ENCODE data around the gene ELP1.
A peak's percentile ranks its signal among the peaks of the same experiment; 100 is the strongest.

ELP1 gene

GRCh38 chr9:108884701-108885100, 49.2 kb downstream of the ELP1 start:
- Histone ChIP-seq H3K27ac (ENCODE audit: low read depth, low read length) (no peak overlapping the region), H2BK5ac (ENCODE audit: low read length) (no peak overlapping the region), H4K5ac (ENCODE audit: low read length) (no peak overlapping the region), H3K27me3 (ENCODE audit: insufficient read depth, low read length, poor library complexity) (no peaks in the 10 kb centered on the region), H3K4ac (ENCODE audit: low read depth, low read length) (no peak overlapping the region), H3K9ac (ENCODE audit: low read length) (no peak overlapping the region), H3K36me3 (ENCODE audit: control insufficient read depth, insufficient read depth, low read length) (peaks cover 2% of the 10 kb centered on the region), H3K18ac (ENCODE audit: low read length) (no peak overlapping the region), H3K79me1 (ENCODE audit: low read length) (no peaks in the 10 kb centered on the region), H4K8ac (ENCODE audit: low read depth, low read length) (no peak overlapping the region), H2BK15ac (replicated peaks; ENCODE audit: low read depth) (no peak overlapping the region), H3K79me2 (ENCODE audit: control insufficient read depth, insufficient read depth, low read length) (no peaks in the 10 kb centered on the region), H2AK5ac (ENCODE audit: low read length) (no peak overlapping the region), H3K4me3 (ENCODE audit: low read length) (no peak overlapping the region), H2BK120ac (ENCODE audit: low read depth, low read length) (no peak overlapping the region), H3K4me1 (ENCODE audit: control insufficient read depth, low read depth, low read length) (no peaks in the 10 kb centered on the region), H3K56ac (ENCODE audit: low read length) (no peak overlapping the region), H3K4me2 (ENCODE audit: low read length) (no peak overlapping the region), H3K23ac (ENCODE audit: low read length) (no peak overlapping the region)
- no CpG with 5 or more reads among the region's 3 CpGs for WGBS (ENCODE audit: extremely low coverage, insufficient coverage, low lambda C conversion rate)
- no peak for DNase-seq

DNA sequence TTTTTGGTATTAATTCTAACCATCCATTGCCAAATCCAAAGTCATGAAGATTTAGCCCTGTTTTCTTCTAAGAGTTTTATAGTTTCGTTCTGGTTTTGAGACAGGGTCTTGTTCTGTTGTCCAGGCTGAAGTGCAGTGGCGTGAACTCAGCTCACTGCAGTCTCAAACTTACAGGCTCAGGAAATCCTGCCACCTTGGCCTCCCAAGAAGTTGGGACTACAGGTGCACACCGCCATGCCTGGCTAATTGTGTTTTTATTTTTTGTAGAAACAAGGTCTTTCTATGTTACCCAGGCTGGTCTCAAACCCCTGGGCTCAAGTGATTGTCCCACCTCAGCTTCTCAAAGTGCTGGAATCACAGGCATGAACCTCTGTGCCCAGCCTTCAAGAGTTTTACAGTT, 50.8 kb downstream of the ELP1 start:
- Histone ChIP-seq H3K18ac (ENCODE audit: low read length) (no peak overlapping the region), H2AK5ac (ENCODE audit: low read length) (no peak overlapping the region), H3K27ac (ENCODE audit: low read depth, low read length) (no peak overlapping the region), H4K8ac (ENCODE audit: low read depth, low read length) (peak overlapping the region; percentile 86), H3K4ac (ENCODE audit: low read depth, low read length) (no peak overlapping the region), H2BK15ac (replicated peaks; ENCODE audit: low read depth) (no peak overlapping the region), H2BK5ac (ENCODE audit: low read length) (no peak overlapping the region), H2BK120ac (ENCODE audit: low read depth, low read length) (no peak overlapping the region), H3K4me1 (ENCODE audit: control insufficient read depth, low read depth, low read length) (no peaks in the 10 kb centered on the region), H3K4me3 (ENCODE audit: low read length) (no peak overlapping the region), H3K9ac (ENCODE audit: low read length) (no peak overlapping the region), H3K79me1 (ENCODE audit: low read length) (no peaks in the 10 kb centered on the region), H3K36me3 (ENCODE audit: control insufficient read depth, insufficient read depth, low read length) (peaks cover 2% of the 10 kb centered on the region), H3K23ac (ENCODE audit: low read length) (no peak overlapping the region), H3K56ac (ENCODE audit: low read length) (no peak overlapping the region), H3K4me2 (ENCODE audit: low read length) (no peak overlapping the region), H3K79me2 (ENCODE audit: control insufficient read depth, insufficient read depth, low read length) (no peaks in the 10 kb centered on the region), H4K5ac (ENCODE audit: low read length) (no peak overlapping the region), H3K27me3 (ENCODE audit: insufficient read depth, low read length, poor library complexity) (no peaks in the 10 kb centered on the region)
- DNase-seq, result no peak
- no CpG with 5 or more reads among the region's 3 CpGs for WGBS (ENCODE audit: extremely low coverage, insufficient coverage, low lambda C conversion rate)

DNA sequence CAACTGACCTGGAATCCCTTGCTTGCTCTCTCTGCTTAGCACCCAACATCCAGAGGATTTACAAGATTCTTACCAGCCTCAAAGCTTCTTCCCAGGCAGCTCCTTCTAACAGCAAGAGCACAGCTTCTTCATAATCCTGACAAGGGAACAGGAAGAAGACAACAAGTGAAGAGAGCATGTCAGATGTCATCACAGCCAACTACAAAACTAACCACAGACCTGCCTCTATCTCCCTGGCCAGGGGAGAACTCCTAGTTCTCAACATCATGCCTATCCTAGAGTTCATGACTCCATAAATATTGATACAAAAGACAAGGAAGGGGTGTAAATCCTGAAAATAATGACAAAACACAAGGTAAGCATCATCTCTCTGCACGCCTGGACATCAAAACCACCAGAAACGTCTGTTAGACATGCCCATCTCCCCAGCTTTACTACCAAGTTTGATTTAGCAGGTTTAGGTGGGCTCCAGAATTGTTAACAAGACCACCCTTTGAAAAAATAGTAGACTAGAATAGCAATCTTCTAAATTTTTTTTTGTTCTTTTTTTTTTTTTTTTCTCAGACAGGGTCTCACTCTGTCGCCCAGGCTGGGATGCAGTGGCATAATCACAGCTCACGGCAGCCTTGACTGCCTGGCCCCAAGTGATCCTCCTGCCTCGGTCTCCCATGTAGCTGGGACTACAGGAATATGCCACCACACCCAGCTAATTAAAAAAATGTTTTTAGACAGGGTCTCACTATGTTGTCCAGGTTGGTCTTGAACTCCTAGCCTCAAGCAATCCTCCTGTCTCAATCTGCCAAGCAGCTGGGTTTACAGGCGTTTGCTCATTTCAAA, 51.7 kb downstream of the ELP1 start:
- Histone ChIP-seq H3K27ac (ENCODE audit: low read depth, low read length) (no peak overlapping the region), H3K4me1 (ENCODE audit: control insufficient read depth, low read depth, low read length) (no peaks in the 10 kb centered on the region), H2BK120ac (ENCODE audit: low read depth, low read length) (no peak overlapping the region), H4K5ac (ENCODE audit: low read length) (no peak overlapping the region), H4K8ac (ENCODE audit: low read depth, low read length) (no peak overlapping the region), H2AK5ac (ENCODE audit: low read length) (no peak overlapping the region), H3K56ac (ENCODE audit: low read length) (no peak overlapping the region), H3K36me3 (ENCODE audit: control insufficient read depth, insufficient read depth, low read length) (peaks cover 2% of the 10 kb centered on the region), H3K18ac (ENCODE audit: low read length) (no peak overlapping the region), H2BK15ac (replicated peaks; ENCODE audit: low read depth) (no peak overlapping the region), H3K4ac (ENCODE audit: low read depth, low read length) (no peak overlapping the region), H3K4me2 (ENCODE audit: low read length) (no peak overlapping the region), H3K9ac (ENCODE audit: low read length) (no peak overlapping the region), H3K79me2 (ENCODE audit: control insufficient read depth, insufficient read depth, low read length) (no peaks in the 10 kb centered on the region), H3K79me1 (ENCODE audit: low read length) (no peaks in the 10 kb centered on the region), H2BK5ac (ENCODE audit: low read length) (no peak overlapping the region), H3K4me3 (ENCODE audit: low read length) (no peak overlapping the region), H3K27me3 (ENCODE audit: insufficient read depth, low read length, poor library complexity) (no peaks in the 10 kb centered on the region), H3K23ac (ENCODE audit: low read length) (no peak overlapping the region)
- WGBS (ENCODE audit: extremely low coverage, insufficient coverage, low lambda C conversion rate), result no CpG with 5 or more reads among the region's 6 CpGs
- no peak for DNase-seq

GRCh38 chr9:108880738-108881316, 53.1 kb downstream of the ELP1 start:
- no peak overlapping the region for H3K23ac ChIP-seq (ENCODE audit: low read length)
- DNase-seq, result no peak
- H3K4ac ChIP-seq (ENCODE audit: low read depth, low read length), result no peak overlapping the region
- H2BK120ac ChIP-seq (ENCODE audit: low read depth, low read length), result no peak overlapping the region
- no peak overlapping the region for H3K18ac ChIP-seq (ENCODE audit: low read length)
- H3K27me3 ChIP-seq (ENCODE audit: insufficient read depth, low read length, poor library complexity), result no peaks in the 10 kb centered on the region
- no peak overlapping the region for H4K8ac ChIP-seq (ENCODE audit: low read depth, low read length)
- peaks cover 2% of the 10 kb centered on the region for H3K36me3 ChIP-seq (ENCODE audit: control insufficient read depth, insufficient read depth, low read length)
- WGBS (ENCODE audit: extremely low coverage, insufficient coverage, low lambda C conversion rate), result no CpG with 5 or more reads among the region's 3 CpGs
- H3K79me2 ChIP-seq (ENCODE audit: control insufficient read depth, insufficient read depth, low read length), result no peaks in the 10 kb centered on the region
- H3K9ac ChIP-seq (ENCODE audit: low read length), result no peak overlapping the region
- no peak overlapping the region for H3K27ac ChIP-seq (ENCODE audit: low read depth, low read length)
- no peak overlapping the region for H2BK15ac ChIP-seq (replicated peaks; ENCODE audit: low read depth)
- H3K56ac ChIP-seq (ENCODE audit: low read length), result no peak overlapping the region
- H3K4me2 ChIP-seq (ENCODE audit: low read length), result no peak overlapping the region
- no peaks in the 10 kb centered on the region for H3K4me1 ChIP-seq (ENCODE audit: control insufficient read depth, low read depth, low read length)
- H2BK5ac ChIP-seq (ENCODE audit: low read length), result no peak overlapping the region
- H4K5ac ChIP-seq (ENCODE audit: low read length), result no peak overlapping the region
- no peak overlapping the region for H2AK5ac ChIP-seq (ENCODE audit: low read length)
- H3K79me1 ChIP-seq (ENCODE audit: low read length), result no peaks in the 10 kb centered on the region
- no peak overlapping the region for H3K4me3 ChIP-seq (ENCODE audit: low read length)

GRCh38 chr9:108877524-108877923, 56.4 kb downstream of the ELP1 start:
- WGBS (ENCODE audit: extremely low coverage, insufficient coverage, low lambda C conversion rate), result no CpG with 5 or more reads among the region's 2 CpGs
- Histone ChIP-seq H2AK5ac (ENCODE audit: low read length) (no peak overlapping the region), H3K4me1 (ENCODE audit: control insufficient read depth, low read depth, low read length) (no peaks in the 10 kb centered on the region), H2BK15ac (replicated peaks; ENCODE audit: low read depth) (no peak overlapping the region), H3K23ac (ENCODE audit: low read length) (no peak overlapping the region), H3K4me3 (ENCODE audit: low read length) (no peak overlapping the region), H3K79me1 (ENCODE audit: low read length) (no peaks in the 10 kb centered on the region), H3K36me3 (ENCODE audit: control insufficient read depth, insufficient read depth, low read length) (peaks cover 4% of the 10 kb centered on the region), H3K18ac (ENCODE audit: low read length) (no peak overlapping the region), H4K5ac (ENCODE audit: low read length) (no peak overlapping the region), H2BK120ac (ENCODE audit: low read depth, low read length) (no peak overlapping the region), H3K79me2 (ENCODE audit: control insufficient read depth, insufficient read depth, low read length) (no peaks in the 10 kb centered on the region), H3K9ac (ENCODE audit: low read length) (no peak overlapping the region), H3K27ac (ENCODE audit: low read depth, low read length) (no peak overlapping the region), H3K27me3 (ENCODE audit: insufficient read depth, low read length, poor library complexity) (no peaks in the 10 kb centered on the region), H3K4ac (ENCODE audit: low read depth, low read length) (no peak overlapping the region), H3K4me2 (ENCODE audit: low read length) (no peak overlapping the region), H2BK5ac (ENCODE audit: low read length) (no peak overlapping the region), H3K56ac (ENCODE audit: low read length) (no peak overlapping the region), H4K8ac (ENCODE audit: low read depth, low read length) (no peak overlapping the region)
- DNase-seq, result no peak

Data from mesendoderm (in vitro differentiated cells).